Uterus (tissue), 2 donors: ENCODE measurements around the gene KRT86.

Experiments
- POLR2A ChIP-seq, 2 donors: fragments of 450-650 bp; IDR thresholded peaks; one replicate each; pipeline ENCODE4 v1.6.1; 2016; ENCODE audit warnings: antibody characterized with exemption in 2 of 2, mild to moderate bottlenecking in 1 of 2, moderate library complexity in 1 of 2
- TF ChIP-seq, protein P1 (sequence below), 4 experiments: fragments of 200-600 bp in 2 of 4; fragments of 450-650 bp in 2 of 4; sonication (generic) in 2 of 4; IDR thresholded peaks; one replicate each; pipeline ENCODE4 v1.5.1; 2016 to 2019; ENCODE audit warnings: antibody characterized with exemption in 4 of 4, mild to moderate bottlenecking in 2 of 4, moderate library complexity in 1 of 4

DNA sequence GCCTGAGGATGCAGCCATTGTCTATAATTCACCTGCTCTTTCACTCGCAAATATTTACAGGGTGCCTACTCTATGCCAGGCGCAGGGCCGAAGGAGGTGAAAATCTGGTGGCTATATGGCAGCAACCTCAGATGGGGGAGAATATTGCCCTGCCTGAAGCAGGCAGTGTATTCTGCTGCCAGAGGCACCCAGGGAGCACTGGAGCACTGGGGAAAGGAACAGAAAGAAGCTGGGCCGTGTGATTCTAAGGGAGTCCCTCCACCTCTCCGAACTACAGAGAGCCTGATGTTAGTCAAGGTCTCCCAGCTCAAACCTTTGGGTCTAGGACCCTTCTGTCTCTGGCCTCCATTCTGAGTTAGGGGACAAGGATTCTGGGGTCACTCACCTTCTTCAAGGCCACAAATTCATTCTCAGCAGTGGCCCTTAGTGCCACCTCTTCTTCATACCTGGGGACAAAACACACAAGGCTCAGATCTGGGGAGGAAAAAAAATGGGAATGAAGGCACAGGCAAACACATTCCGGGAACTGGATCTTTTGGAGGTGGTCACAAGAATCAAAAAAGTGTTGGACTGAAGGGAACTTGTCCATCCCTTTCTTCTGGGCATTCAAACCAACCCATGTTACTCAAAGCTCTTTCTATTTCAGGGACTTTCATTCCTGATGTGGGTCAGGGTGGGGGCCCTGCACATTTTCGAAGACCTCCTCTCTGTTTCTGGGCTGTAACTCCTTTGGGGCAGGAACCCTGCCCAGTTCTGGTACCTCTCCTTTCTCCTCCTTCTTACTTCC lies 19.3 kb upstream of the KRT86 start:
- TF ChIP-seq, protein P1, sequence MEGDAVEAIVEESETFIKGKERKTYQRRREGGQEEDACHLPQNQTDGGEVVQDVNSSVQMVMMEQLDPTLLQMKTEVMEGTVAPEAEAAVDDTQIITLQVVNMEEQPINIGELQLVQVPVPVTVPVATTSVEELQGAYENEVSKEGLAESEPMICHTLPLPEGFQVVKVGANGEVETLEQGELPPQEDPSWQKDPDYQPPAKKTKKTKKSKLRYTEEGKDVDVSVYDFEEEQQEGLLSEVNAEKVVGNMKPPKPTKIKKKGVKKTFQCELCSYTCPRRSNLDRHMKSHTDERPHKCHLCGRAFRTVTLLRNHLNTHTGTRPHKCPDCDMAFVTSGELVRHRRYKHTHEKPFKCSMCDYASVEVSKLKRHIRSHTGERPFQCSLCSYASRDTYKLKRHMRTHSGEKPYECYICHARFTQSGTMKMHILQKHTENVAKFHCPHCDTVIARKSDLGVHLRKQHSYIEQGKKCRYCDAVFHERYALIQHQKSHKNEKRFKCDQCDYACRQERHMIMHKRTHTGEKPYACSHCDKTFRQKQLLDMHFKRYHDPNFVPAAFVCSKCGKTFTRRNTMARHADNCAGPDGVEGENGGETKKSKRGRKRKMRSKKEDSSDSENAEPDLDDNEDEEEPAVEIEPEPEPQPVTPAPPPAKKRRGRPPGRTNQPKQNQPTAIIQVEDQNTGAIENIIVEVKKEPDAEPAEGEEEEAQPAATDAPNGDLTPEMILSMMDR (IDR thresholded peaks at IDR 0.05) = no peak
- TF ChIP-seq POLR2A (IDR thresholded peaks at IDR 0.05) = no peak
